HUES48 (cell line): ENCODE results near the gene ZNF205.

Experiments used
- H3K27ac ChIP-seq: one replicate; pipeline ENCODE4 v1.7.0; 2013; ENCODE audit warnings: low read depth, low read length, inconsistent platforms
- H3K27me3 ChIP-seq: 2 replicates; pipeline ENCODE4 v1.6.1; 2013; ENCODE audit warnings: mild to moderate bottlenecking, low read length; ENCODE audit not compliant: control insufficient read depth, insufficient read depth
- H3K36me3 ChIP-seq: 2 replicates; pipeline ENCODE4 v1.6.1; 2013; ENCODE audit warnings: low read length; ENCODE audit not compliant: control insufficient read depth, insufficient read depth
- H3K4me1 ChIP-seq: 2 replicates; pipeline ENCODE4 v1.6.1; 2013; ENCODE audit warnings: mild to moderate bottlenecking, low read length; ENCODE audit not compliant: control insufficient read depth, insufficient read depth
- H3K4me3 ChIP-seq: 2 replicates; pipeline ENCODE4 v1.5.1; 2013; ENCODE audit warnings: mild to moderate bottlenecking, low read depth, low read length
- H3K9ac ChIP-seq: 2 replicates; pipeline ENCODE4 v1.6.1; 2013; ENCODE audit warnings: mild to moderate bottlenecking, low read depth, low read length, moderate library complexity
- H3K9me3 ChIP-seq: 2 replicates; pipeline ENCODE4 v1.6.1; 2013; ENCODE audit warnings: low read length; ENCODE audit not compliant: control insufficient read depth, insufficient read depth

ZNF205 gene

DNA sequence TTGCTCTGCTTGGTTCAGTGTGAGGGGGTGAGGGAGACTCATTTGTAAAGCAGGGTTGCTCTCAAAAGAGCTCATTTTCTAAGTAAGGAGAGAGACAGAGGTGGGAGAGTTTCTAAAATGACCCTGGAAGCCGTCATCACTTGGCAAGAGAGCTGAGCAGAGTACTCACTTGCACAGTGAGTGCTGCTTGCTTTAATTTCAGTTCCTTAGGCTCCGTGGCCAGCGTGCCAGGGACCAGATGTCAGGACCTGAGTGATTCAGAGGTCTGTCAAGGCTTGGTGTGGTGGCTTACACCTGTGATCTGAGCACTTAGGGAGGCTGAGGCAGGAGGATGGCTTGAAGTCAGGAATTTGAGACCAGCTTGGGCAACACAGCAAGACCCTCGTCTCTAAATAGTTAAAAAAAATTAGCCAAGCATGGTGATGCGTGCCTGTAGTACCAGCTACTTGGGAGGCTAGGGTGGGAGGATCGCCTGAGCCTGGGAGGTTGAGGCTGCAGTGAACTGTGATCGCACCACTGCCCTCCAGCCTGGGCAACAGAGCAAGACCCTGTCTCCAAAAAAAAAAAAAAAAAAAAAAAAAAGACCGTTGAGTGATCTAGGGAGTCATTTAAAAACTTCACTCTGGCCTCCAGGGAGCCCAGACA lies 10.7 kb downstream of the ZNF205 start:
- Histone ChIP-seq H3K4me3 (peak overlapping the region; percentile 78; the same call in 1 of the 2 replicates), H3K4me1 (peaks cover 8% of the 10 kb centered on the region; the same call in 1 of the 2 replicates), H3K36me3 (peaks cover 29% of the 10 kb centered on the region), H3K9me3 (no peaks in the 10 kb centered on the region), H3K9ac (no peak overlapping the region), H3K27me3 (no peaks in the 10 kb centered on the region), H3K27ac (no peak overlapping the region)

DNA sequence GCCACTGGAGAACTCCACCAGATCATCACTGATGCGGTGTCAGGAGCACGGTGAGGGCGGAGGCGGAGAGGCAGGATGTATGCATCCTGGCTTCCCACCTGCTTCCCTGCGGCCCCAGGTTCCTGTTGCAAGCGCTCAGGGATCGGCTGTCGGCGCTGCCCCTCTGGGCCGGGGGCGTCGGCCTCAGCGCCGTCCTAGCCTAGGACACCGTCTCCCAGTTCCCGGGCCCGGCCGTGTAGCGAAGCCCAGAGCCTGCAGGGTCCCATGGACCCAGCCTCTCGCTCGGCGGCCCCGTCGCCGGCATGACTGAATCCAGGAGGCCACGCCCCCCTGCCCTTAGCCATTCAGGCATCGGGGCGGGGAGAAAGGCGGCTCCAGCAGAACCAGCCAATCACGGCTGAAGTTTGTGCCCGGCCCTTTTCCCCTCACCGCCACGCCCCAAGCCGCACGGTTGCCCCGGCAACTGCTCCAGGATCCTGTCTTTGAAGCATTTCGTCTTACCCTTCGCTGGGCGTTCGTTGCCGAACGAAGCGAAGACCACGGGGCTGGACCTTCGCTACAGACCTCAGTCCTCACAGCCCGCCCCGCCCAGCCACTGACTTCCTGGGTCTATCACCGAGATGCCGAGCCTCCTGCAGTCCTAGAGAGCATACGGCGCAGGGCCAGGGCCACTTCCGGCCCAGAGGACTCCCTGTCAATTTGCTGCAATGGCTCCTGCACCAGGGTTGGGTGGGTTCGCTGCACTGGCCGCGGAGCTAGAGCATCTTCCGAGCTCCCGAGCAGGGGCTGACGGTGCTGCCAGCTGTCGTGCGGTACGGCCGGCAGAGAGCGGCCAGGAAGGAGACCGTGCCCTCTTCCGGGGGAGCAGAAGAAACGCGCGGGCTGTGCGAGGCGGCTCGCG lies 11.8 kb downstream of the ZNF205 start:
- peak overlapping the region; percentile 11; the same call in 1 of the 2 replicates for H3K9ac ChIP-seq
- no peaks in the 10 kb centered on the region for H3K9me3 ChIP-seq
- H3K4me1 ChIP-seq, result peaks cover 12% of the 10 kb centered on the region; the same call in 1 of the 2 replicates
- peaks cover 22% of the 10 kb centered on the region for H3K36me3 ChIP-seq
- H3K4me3 ChIP-seq, result peak overlapping the region; percentile 78
- H3K27me3 ChIP-seq, result no peaks in the 10 kb centered on the region
- H3K27ac ChIP-seq, result peak overlapping the region; percentile 81

DNA sequence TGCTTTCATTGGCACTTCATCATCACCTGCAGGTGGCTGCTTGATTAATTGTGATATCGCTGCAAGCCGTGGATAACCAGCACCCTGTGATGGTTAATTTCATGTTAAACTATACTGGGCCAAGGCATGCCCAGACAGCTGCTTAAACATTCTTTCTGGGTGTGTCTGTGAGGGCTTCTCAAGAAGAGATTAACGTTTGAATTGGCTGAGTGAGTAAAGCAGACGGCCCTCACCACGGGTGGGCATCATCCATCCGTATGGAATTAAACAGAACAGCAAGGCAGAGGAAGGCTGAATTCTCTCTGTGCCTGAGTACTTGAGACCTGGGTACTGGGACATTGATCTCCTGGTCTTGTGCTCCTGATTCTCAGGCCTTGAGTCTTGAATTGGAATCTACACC lies 15.4 kb downstream of the ZNF205 start:
- Histone ChIP-seq H3K36me3 (peaks cover 12% of the 10 kb centered on the region), H3K4me3 (peak overlapping the region; percentile 17; the same call in 1 of the 2 replicates), H3K9me3 (no peaks in the 10 kb centered on the region), H3K27me3 (no peaks in the 10 kb centered on the region), H3K9ac (no peak overlapping the region), H3K27ac (peak overlapping the region; percentile 48), H3K4me1 (peaks cover 12% of the 10 kb centered on the region; the same call in 1 of the 2 replicates)

DNA sequence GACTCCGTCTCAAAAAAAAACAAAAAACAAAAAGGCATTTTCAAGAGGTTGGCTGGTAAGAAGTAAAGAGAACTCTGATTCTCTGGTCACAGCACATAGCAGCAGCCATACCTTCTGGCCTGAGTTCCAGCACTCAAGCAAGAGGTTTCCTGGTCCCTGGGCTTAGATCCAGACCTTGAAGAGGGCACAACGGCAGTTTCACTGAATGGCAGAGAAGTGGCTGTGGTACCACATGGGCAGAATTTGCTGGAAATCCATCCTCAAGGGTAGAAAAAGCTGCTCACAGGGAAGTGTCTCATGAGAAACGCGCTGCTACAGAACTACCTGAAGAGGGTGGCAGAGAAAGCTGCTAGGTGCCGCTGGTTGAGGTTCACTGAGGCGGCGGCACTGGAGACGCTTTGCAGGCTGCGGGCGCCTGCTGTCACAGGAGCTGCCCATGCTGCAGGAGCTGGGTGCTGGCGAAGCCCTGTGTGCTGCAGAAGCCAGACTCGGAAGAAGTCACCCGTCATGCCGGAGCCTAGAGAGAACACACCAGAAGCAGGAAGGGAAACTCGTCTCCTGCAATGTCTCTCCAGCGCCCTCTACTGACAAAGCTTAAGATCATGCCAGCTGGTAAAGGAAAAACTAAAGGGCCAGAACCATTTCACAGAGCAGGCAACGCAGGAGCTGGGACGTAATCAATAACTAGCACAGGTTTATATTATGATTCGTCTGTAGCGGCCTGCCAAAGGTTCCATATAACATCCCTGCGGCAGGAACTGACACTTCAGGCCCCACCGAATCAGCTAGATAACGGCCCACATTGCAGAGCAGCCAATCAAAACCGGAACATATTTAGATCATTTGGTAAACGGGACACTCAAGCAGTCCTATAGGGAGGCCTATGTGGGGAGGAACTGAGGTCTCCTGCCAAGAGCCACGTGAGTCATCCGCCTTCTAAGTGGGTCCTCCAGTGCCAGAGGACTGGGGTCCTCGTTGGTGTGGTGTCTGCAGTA lies 17.0 kb downstream of the ZNF205 start:
- H3K27me3 ChIP-seq, result no peaks in the 10 kb centered on the region
- peaks cover 12% of the 10 kb centered on the region for H3K36me3 ChIP-seq
- no peak overlapping the region for H3K4me3 ChIP-seq
- H3K9ac ChIP-seq, result no peak overlapping the region
- no peaks in the 10 kb centered on the region for H3K9me3 ChIP-seq
- peak overlapping the region; percentile 26 for H3K27ac ChIP-seq
- H3K4me1 ChIP-seq, result peaks cover 12% of the 10 kb centered on the region; the same call in 1 of the 2 replicates

DNA sequence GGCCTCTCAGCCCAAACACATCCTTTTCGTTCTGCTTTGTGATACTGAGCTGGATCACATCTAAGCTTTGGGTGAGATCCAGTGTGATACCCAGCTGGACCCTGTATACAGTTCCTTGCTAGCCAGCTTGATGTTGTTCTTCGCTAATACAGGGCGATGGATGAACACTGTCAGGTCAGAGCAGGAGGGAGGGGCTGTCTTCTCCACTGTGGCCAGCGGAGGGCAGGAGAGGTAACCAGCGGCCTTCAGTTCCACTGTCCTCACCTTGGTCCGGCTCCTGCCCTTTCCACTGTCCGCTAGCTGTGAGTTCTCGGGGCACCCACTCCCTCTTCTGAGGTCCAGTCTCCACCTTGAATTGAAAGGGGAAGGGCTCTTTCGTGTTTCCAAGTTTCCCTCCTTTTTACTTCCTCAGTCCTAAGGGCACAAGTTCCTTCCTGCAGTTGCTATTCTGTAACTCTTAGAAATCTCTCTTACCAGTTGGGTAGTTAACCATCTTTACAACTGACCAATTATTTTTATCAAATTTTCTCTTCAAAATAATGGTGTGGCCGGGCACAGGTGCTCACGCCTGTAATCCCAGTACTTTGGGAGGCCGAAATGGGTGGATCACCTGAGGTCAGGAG lies 19.5 kb downstream of the ZNF205 start:
- Histone ChIP-seq H3K4me1 (peaks cover 12% of the 10 kb centered on the region; the same call in 1 of the 2 replicates), H3K9me3 (no peaks in the 10 kb centered on the region), H3K9ac (no peak overlapping the region), H3K27ac (no peak overlapping the region), H3K27me3 (no peaks in the 10 kb centered on the region), H3K4me3 (no peak overlapping the region), H3K36me3 (peaks cover 12% of the 10 kb centered on the region)

DNA sequence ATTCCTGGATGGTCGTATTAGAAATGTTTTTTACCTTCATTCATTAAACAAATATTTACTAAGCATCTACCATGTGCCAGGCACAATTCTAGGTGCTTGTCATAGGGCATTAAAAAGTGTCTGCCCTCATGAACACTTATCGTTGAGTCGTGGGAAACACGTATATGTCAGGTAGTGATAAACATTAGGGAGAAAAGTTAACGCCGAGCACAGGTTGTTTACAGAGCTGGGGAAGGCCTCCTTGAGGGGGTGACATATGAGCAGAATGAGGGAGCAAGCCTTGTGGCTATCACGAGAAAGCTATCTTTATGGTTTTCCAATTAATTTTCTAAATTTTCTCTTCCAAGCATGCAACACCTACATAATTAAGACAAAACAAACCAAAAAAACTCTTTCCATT lies 21.5 kb downstream of the ZNF205 start:
- Histone ChIP-seq H3K27me3 (no peaks in the 10 kb centered on the region), H3K9ac (peak overlapping the region; percentile 98), H3K36me3 (peaks cover 3% of the 10 kb centered on the region), H3K27ac (peak overlapping the region; percentile 98), H3K4me1 (no peaks in the 10 kb centered on the region), H3K9me3 (no peaks in the 10 kb centered on the region), H3K4me3 (peak overlapping the region; percentile 99)

DNA sequence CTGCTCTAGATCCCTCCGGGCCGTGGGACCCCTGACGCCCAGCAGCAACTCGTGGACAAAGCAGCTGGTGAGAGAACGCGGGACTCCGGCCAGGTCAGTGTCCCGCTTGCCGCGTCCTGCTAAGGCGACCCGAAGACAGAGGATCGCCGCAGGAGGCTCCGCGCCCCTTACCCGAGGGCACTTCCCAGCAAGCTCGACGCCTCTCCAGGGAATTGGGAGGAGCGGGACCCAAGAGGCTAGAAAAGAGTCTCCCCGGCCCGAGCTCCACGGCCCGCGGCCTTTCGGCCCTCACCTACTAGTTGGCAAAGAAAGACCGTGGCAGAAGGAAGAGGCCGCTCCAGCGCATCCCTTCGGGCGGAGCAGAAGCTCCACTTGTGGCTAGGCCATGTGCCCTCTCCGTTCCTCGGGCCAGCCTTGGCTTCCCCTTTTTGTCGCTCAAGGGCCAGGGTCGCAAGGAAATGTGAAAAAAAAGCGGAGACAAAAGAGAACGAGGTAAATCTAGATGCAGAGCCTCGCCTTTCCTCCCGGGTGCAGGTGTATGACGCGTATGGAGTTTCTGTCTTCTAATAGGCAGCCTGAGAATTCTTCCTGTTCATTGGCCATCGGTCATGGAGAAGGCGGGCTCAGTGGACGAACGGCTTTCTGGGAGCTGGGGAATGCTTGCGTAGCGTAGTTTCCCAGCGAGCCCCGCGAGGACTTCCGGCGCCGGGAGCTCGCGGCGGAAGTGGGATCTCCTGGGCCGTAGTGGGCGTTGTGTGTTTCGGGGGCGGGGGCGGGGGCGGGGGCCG lies 22.1 kb downstream of the ZNF205 start, which contains the start of gene ZNF213:
ZNF213 (plus strand) TSS at position 692 of the 788 bp plus-strand sequence. CDS start 2,252 bp downstream, outside the sequence.
- Histone ChIP-seq H3K36me3 (peaks cover 8% of the 10 kb centered on the region; the same call in 1 of the 2 replicates), H3K27ac (peak within 1 kb of the TSS; percentile 98), H3K4me1 (no peaks in the 10 kb centered on the region)

DNA sequence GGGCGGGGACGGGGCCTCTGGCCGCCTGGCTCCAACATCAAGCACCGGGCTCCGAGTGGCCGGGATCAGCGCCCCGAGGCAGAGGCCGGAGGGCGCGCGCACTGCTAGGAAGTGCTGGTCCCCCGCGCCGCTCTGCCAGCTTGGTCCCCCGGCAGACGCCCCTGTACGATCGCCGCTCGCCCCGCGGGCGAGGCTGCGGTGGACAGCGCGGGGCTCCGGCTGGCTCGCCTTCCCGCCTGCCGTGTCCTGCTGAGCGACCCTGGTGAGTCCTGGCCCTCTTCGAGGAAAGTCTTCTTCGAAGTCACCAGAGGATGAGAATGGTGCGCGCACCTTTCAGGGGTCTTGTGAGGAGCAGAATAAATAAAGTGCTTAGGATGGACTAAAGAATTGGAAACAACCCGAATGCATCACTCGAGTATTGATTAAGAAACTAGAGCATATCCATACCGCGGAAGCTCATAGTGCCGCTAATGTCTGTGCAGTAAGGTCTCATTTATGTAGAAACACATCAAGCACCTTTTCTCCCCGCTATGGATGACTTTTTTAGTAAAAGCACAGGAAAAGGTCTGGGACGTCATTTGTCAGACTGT lies 22.8 kb downstream of the ZNF205 start:
- Histone ChIP-seq H3K4me1 (no peaks in the 10 kb centered on the region), H3K9me3 (no peaks in the 10 kb centered on the region), H3K36me3 (peaks cover 8% of the 10 kb centered on the region; the same call in 1 of the 2 replicates), H3K9ac (peak overlapping the region; percentile 66), H3K4me3 (peak overlapping the region; percentile 83), H3K27ac (peak overlapping the region; percentile 88), H3K27me3 (no peaks in the 10 kb centered on the region)

More for the DNA sequence above, 22.1 kb downstream of the ZNF205 start, which contains the start of gene ZNF213:
- no peaks in the 10 kb centered on the region for H3K9me3 ChIP-seq
- peak within 1 kb of the TSS; percentile 98 for H3K9ac ChIP-seq
- H3K4me3 ChIP-seq, result peak within 1 kb of the TSS; percentile 99
- H3K27me3 ChIP-seq, result no peaks in the 10 kb centered on the region

DNA sequence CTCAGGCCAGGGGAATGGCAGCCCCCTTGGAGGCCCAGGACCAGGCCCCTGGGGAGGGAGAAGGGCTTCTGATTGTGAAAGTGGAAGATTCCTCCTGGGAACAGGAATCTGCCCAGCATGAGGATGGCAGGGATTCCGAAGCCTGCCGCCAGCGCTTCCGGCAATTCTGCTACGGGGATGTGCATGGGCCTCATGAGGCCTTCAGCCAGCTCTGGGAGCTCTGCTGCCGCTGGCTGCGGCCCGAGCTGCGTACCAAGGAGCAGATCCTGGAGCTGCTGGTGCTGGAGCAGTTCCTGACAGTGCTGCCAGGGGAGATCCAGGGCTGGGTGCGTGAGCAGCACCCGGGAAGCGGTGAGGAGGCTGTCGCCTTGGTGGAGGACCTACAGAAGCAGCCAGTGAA lies 24.9 kb downstream of the ZNF205 start:
- no peaks in the 10 kb centered on the region for H3K9me3 ChIP-seq
- no peak overlapping the region for H3K9ac ChIP-seq
- no peaks in the 10 kb centered on the region for H3K4me1 ChIP-seq
- H3K36me3 ChIP-seq, result peaks cover 16% of the 10 kb centered on the region
- H3K27ac ChIP-seq, result no peak overlapping the region
- no peaks in the 10 kb centered on the region for H3K27me3 ChIP-seq
- H3K4me3 ChIP-seq, result no peak overlapping the region
